Left lung (tissue), 10 donors: Measurements from ENCODE around the gene NUCB1. TPM values are rescaled to one million over a fixed set of nuclear protein-coding genes. Genes with fewer than 3 reads are reported as not detected.
"Not testable (repeated sequence)": the region's sequence is repeated elsewhere in the genome, so short reads cannot be mapped to it uniquely, and the experiment has no call there.

Experiments used
- ATAC-seq: fragments of 200-7000 bp; cut with Tn5 transposase; one replicate; pipeline ENCODE4 v1.9.1; 2020; ENCODE audit warnings: moderate library complexity
- DNase-seq, 4 donors: peaks; one replicate each; pipeline ENCODE4 v3.0.0-alpha.2; 2013 to 2020
- H3K27ac ChIP-seq, 2 donors: fragments of 200-600 bp; sonication (generic) in 1 of 2; one replicate each; pipeline versions ENCODE4 v1.5.0 to v1.8.0; 2020 to 2021
- H3K27me3 ChIP-seq, 2 donors: fragments of 200-600 bp; sonication (generic) in 1 of 2; one replicate each; pipeline versions ENCODE4 v1.5.0 to v1.8.0; 2020 to 2021
- H3K36me3 ChIP-seq, 2 donors: fragments of 200-600 bp; sonication (generic) in 1 of 2; one replicate each; pipeline versions ENCODE4 v1.5.0 to v1.8.0; 2020 to 2021
- H3K4me1 ChIP-seq, 2 donors: fragments of 200-600 bp; one replicate each; pipeline ENCODE4 v1.8.0; 2021
- H3K4me3 ChIP-seq, 2 donors: fragments of 200-600 bp; sonication (generic) in 1 of 2; one replicate each; pipeline versions ENCODE4 v1.5.0 to v1.8.0; 2020 to 2021; ENCODE audit warnings: mild to moderate bottlenecking in 1 of 2
- H3K9me3 ChIP-seq, 2 donors: fragments of 200-600 bp; sonication (generic) in 1 of 2; one replicate each; pipeline versions ENCODE4 v1.5.0 to v1.8.0; 2020 to 2021
- intact Hi-C, 2 donors: fragments of 100-400 bp; cut with DNase I; formaldehyde crosslinking; loops; one replicate each; pipeline versions ENCODE4 v1.11.2 to v1.14.2; 2022
- polyA plus RNA-seq, 6 donors: library from polyadenylated mRNA; unstranded; fragments of 120-200 nt; gene quantifications; one replicate each; pipeline ENCODE4 v1.2.1, GENCODE V29; 2013; ENCODE audit not compliant: insufficient read length in 6 of 6
- total RNA-seq, 2 donors: library from RNA; stranded (reverse); fragmentation: NEBNext Ultra II Directional; extraction: Animal tissue kit (Norgen Biotek cat#: 25700); gene quantifications; one replicate each; pipeline ENCODE4 v1.2.1, GENCODE V29; 2021
- TF ChIP-seq, protein P1 (sequence below), 2 donors: fragments of 200-600 bp; sonication (generic) in 1 of 2; IDR thresholded peaks; one replicate each; pipeline versions ENCODE4 v1.5.0 to v1.8.0; 2021; ENCODE audit warnings: antibody characterized with exemption in 2 of 2
- donor health status: DM: no; HTN: yes; CAD: no.
- donor health status: DM: no; HTN: no; CAD: no.

The NUCB1 gene
- total and polyA plus RNA-seq, 8 donors: 171 to 331 (median 201) TPM

DNA sequence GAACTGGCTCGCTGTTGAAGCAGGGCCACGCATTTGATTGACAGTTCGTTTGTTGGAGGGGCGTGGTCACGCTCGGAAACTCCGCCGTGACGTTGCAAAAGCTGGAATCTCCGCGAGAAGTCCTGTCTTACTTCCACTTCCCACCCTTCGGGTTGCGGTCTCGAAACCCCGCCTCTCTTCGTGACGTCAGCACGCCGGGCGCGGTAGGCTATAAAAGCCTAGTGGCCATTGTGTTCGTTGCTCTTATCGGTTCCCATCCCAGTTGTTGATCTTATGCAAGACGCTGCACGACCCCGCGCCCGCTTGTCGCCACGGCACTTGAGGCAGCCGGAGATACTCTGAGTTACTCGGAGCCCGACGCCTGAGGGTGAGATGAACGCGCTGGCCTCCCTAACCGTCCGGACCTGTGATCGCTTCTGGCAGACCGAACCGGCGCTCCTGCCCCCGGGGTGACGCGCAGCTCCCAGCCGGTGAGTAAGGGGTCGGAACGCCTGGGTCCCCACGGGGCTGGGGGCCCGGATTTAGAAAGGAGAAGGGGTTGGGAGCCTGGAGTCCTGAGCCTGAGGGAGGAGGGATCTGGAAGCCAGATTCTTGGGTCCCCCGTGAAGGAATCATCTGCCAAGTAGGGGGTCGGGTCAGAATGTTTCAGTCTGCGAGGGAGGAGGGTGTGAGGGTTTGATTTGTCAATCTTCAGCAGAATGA, 27.8 kb upstream of the NUCB1 start, which contains the start of gene PPP1R15A:
PPP1R15A (plus strand) TSS at position 240 of the 702 bp plus-strand sequence. CDS start 813 bp downstream, outside the sequence.
- peak within 1 kb of the TSS; percentile 66 to 71 for H3K4me3 ChIP-seq
- no peaks in the 10 kb centered on the region for H3K9me3 ChIP-seq
- peak; percentile 98 to 99 (median 98) for DNase-seq
- peaks cover 24 to 63% of the 10 kb centered on the region in 2 donors for H3K4me1 ChIP-seq
- TF ChIP-seq, protein P1, sequence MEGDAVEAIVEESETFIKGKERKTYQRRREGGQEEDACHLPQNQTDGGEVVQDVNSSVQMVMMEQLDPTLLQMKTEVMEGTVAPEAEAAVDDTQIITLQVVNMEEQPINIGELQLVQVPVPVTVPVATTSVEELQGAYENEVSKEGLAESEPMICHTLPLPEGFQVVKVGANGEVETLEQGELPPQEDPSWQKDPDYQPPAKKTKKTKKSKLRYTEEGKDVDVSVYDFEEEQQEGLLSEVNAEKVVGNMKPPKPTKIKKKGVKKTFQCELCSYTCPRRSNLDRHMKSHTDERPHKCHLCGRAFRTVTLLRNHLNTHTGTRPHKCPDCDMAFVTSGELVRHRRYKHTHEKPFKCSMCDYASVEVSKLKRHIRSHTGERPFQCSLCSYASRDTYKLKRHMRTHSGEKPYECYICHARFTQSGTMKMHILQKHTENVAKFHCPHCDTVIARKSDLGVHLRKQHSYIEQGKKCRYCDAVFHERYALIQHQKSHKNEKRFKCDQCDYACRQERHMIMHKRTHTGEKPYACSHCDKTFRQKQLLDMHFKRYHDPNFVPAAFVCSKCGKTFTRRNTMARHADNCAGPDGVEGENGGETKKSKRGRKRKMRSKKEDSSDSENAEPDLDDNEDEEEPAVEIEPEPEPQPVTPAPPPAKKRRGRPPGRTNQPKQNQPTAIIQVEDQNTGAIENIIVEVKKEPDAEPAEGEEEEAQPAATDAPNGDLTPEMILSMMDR (IDR thresholded peaks at IDR 0.05): peak in 1 of 2 donors; percentile 56
- peak; percentile 70 for ATAC-seq
- H3K27ac ChIP-seq: peak within 1 kb of the TSS; percentile 99 to 100
- peaks cover 0 to 42% of the 10 kb centered on the region in 2 donors for H3K36me3 ChIP-seq
- H3K27me3 ChIP-seq: no peaks in the 10 kb centered on the region
- intact Hi-C loops: no loop called here

DNA sequence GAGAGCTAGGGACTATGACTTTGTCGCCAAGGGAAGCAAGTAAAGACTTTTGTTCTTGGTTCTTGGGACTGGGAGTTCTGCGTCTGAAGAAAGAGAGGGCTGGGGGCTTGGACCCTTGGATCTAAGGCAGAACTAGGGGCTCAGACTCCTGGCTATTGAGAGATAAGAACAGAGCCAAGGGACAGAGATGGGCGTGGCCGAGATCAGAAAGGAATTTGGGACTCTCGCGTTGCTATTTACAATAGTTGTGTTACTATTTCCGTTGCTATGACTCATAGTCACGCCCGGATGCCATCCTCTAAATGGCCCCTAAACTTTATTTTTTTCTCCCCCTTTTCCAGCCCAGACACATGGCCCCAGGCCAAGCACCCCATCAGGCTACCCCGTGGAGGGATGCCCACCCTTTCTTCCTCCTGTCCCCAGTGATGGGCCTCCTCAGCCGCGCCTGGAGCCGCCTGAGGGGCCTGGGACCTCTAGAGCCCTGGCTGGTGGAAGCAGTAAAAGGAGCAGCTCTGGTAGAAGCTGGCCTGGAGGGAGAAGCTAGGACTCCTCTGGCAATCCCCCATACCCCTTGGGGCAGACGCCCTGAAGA, 27.1 kb upstream of the NUCB1 start:
- ATAC-seq (peak; percentile 70), DNase-seq (peak; percentile 84 to 94 (median 90))
- Histone ChIP-seq H3K36me3 (peaks cover 0 to 49% of the 10 kb centered on the region in 2 donors), H3K4me3 (peak overlapping the region; percentile 66 to 71), H3K4me1 (peaks cover 24 to 64% of the 10 kb centered on the region in 2 donors), H3K27me3 (no peaks in the 10 kb centered on the region), H3K27ac (peak overlapping the region; percentile 99 to 100), H3K9me3 (no peaks in the 10 kb centered on the region)
- intact Hi-C loops: no loop called here
- TF ChIP-seq, protein P1 (IDR thresholded peaks at IDR 0.05): no peak

DNA sequence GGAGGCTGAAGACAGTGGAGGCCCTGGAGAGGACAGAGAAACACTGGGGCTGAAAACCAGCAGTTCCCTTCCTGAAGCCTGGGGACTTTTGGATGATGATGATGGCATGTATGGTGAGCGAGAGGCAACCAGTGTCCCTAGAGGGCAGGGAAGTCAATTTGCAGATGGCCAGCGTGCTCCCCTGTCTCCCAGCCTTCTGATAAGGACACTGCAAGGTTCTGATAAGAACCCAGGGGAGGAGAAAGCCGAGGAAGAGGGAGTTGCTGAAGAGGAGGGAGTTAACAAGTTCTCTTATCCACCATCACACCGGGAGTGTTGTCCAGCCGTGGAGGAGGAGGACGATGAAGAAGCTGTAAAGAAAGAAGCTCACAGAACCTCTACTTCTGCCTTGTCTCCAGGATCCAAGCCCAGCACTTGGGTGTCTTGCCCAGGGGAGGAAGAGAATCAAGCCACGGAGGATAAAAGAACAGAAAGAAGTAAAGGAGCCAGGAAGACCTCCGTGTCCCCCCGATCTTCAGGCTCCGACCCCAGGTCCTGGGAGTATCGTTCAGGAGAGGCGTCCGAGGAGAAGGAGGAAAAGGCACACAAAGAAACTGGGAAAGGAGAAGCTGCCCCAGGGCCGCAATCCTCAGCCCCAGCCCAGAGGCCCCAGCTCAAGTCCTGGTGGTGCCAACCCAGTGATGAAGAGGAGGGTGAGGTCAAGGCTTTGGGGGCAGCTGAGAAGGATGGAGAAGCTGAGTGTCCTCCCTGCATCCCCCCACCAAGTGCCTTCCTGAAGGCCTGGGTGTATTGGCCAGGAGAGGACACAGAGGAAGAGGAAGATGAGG, 26.4 kb upstream of the NUCB1 start:
- peak overlapping the region; percentile 66 to 71 for H3K4me3 ChIP-seq
- peaks cover 24 to 64% of the 10 kb centered on the region in 2 donors for H3K4me1 ChIP-seq
- ATAC-seq (no peak), DNase-seq (no peak)
- peak overlapping the region; percentile 99 to 100 for H3K27ac ChIP-seq
- intact Hi-C loops: no loop called here
- H3K36me3 ChIP-seq: peaks cover 0 to 56% of the 10 kb centered on the region in 2 donors
- TF ChIP-seq, protein P1 (IDR thresholded peaks at IDR 0.05): no peak
- no peaks in the 10 kb centered on the region for H3K9me3 ChIP-seq
- no peaks in the 10 kb centered on the region for H3K27me3 ChIP-seq

DNA sequence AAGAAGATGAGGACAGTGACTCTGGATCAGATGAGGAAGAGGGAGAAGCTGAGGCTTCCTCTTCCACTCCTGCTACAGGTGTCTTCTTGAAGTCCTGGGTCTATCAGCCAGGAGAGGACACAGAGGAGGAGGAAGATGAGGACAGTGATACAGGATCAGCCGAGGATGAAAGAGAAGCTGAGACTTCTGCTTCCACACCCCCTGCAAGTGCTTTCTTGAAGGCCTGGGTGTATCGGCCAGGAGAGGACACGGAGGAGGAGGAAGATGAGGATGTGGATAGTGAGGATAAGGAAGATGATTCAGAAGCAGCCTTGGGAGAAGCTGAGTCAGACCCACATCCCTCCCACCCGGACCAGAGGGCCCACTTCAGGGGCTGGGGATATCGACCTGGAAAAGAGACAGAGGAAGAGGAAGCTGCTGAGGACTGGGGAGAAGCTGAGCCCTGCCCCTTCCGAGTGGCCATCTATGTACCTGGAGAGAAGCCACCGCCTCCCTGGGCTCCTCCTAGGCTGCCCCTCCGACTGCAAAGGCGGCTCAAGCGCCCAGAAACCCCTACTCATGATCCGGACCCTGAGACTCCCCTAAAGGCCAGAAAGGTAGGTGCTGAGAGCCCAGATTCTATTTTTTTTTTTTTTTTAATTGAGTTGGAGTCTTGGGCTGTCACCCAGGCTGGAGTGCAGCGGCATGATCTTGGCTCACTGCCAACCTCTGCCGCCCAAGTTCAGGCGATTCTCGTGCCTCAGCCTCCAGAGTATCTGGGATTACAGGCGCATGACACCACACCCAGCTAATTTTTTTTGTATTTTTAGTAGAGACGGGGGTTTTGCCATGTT, 25.6 kb upstream of the NUCB1 start:
- Histone ChIP-seq H3K36me3 (peaks cover 0 to 63% of the 10 kb centered on the region in 2 donors), H3K27ac (peak overlapping the region; percentile 99 to 100), H3K27me3 (no peaks in the 10 kb centered on the region), H3K9me3 (no peaks in the 10 kb centered on the region), H3K4me1 (peaks cover 24 to 68% of the 10 kb centered on the region in 2 donors), H3K4me3 (peak overlapping the region; percentile 66 to 71)
- DNase-seq (peak in 1 of 4 donors; percentile 58), ATAC-seq (peak; percentile 1)
- intact Hi-C loops: no loop called here
- TF ChIP-seq, protein P1 (IDR thresholded peaks at IDR 0.05): no peak

DNA sequence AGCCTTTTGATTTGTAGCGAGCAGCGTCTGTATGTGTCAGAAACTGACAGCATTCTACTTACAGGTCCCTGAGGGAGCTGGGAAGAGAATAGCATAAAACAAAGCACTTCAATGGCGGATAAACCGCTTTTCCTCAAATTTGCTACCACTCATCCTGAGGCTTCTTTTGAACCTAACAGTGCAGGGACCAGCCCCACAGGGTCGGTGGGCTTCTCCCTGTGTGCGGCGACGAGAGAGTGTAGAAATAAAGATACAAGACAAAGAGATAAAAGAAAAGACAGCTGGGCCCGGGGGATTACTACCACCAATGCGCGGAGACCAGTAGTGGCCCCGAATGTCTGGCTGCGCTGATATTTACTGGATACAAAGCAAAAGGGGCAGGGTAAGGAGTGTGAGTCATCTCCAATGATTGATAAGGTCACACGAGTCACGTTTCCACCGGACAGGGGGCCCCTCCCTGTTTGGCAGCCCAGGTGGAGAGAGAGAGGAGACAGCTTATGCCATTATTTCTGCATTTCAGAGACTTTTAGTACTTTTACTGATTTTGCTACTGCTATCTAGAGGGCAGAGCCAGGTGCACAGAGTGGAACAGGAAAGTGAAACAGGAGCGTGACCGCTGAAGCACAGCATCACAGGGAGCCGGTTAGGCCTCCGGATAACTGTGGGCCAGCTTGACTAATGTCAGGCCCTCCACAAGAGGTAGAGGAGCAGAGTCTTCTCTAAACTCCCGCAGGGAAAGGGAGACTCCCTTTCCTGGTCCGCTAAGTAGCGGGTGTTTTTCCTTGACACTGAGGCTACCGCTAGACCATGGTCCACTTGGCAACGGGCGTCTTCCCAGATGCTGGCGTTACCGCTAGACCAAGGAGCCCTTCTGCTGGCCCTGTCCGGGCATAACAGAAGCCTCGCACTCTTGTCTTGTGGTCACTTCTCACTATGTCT, 23.8 kb upstream of the NUCB1 start:
- ATAC-seq, DNase-seq, intact Hi-C loops, H3K27me3 ChIP-seq, H3K9me3 ChIP-seq: not testable (repeated sequence)
- peaks cover 0 to 64% of the 10 kb centered on the region in 2 donors for H3K36me3 ChIP-seq
- H3K4me1 ChIP-seq: peaks cover 24 to 79% of the 10 kb centered on the region in 2 donors
- H3K27ac ChIP-seq: peak overlapping the region; percentile 99 to 100
- H3K4me3 ChIP-seq: peak overlapping the region; percentile 66 to 71
